ENCODE results near the gene TUBB6.

TUBB6 gene

GRCh38 chr18:12291690-12292089, 16.4 kb upstream of the TUBB6 start:
- no peak for DNase-seq

DNA sequence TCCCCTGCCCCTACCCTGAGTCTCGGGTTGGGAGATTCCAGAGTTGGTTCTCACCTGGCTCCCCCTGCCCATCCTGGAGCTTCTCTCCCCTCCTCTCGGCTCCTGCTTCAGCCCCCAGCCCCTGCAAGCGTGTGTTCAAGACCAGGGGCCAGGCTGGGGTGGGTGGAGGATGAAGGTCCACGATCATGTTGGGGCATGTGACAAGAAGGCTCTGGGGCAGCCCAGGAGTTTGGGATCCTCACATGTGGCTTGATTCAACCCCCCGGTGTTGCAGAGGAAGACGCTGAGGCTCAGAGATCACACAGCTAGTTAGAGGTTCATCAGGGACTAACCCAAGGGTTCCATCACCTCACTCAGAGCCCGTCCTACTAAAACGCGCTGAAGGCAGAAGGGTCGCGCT, 14.2 kb upstream of the TUBB6 start:
- DNase-seq, result no peak

- DNase-seq, result no peak
These were observed 12.5 kb upstream of the TUBB6 start for GRCh38 chr18:12295389-12296086.

DNA sequence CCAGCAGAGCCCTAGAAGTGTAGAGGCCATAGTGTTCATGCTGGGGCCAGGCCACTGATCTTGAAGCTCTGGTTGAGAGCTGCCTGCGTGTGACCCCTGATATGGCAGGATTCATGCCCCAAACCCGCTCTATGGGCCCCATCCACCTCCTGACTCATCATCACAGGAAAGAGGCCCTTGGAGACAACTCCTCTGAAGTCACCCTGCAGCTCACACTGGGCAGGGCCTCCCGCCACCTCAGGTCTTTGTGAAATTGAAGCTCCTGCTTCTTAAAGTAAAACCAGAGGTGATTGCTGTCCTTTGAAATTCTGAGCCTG, 12.0 kb upstream of the TUBB6 start:
- DNase-seq, result no peak

- no peak for DNase-seq
These were observed 11.6 kb upstream of the TUBB6 start for GRCh38 chr18:12296457-12296856.

- no peak for DNase-seq
These were observed 8.2 kb upstream of the TUBB6 start for GRCh38 chr18:12299862-12300261.

- no peak for DNase-seq
These were observed 6.6 kb upstream of the TUBB6 start for GRCh38 chr18:12301263-12302005.

GRCh38 chr18:12302391-12303147, 5.5 kb upstream of the TUBB6 start:
- DNase-seq, result no peak

- no peak for DNase-seq
These were observed 3.5 kb upstream of the TUBB6 start for GRCh38 chr18:12304351-12305210.

- DNase-seq, result no peak
These were observed 2.8 kb upstream of the TUBB6 start for GRCh38 chr18:12305211-12305610.

DNA sequence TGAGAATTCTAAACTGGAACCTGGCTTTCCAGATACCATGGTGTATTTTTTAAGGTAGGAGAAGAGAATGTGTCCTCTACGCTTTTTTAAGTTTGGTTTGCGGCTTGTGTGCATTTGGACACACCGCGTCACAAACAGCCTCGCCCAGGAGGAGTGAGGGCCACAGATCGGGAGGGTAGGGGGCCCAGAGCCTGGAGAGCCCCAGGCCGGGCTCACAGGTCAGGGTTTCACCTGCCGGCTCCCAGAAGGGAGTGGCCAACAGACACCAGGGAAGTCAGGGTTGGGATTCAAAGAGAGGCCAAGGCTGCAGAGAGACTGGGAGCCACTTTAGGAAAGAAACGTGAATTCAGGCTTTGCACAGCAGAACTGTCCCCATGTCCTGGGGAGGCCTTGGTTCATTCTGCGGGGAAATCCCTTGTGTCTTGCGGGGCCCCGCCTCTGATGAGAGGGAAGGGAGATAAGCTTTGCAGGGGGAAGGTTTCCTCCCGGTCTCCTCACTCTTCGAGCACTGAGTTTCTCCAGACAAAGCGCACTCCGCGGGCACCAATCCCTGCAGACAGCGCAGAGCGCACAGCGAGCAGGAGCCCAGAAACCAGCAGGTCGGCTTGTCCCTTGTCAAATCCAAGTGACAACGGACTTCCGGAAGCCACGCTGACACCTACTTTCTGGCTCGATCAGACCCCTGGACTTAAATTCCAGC, 2.0 kb upstream of the TUBB6 start:
- DNase-seq, result no peak

- DNase-seq, result no peak
These were observed 1.0 kb upstream of the TUBB6 start for GRCh38 chr18:12306752-12307700.

GRCh38 chr18:12308386-12309100, 502 bp downstream of the TUBB6 start:
- DNase-seq, result no peak

- DNase-seq, result no peak
These were observed 1.7 kb downstream of the TUBB6 start for GRCh38 chr18:12309683-12310198.

DNA sequence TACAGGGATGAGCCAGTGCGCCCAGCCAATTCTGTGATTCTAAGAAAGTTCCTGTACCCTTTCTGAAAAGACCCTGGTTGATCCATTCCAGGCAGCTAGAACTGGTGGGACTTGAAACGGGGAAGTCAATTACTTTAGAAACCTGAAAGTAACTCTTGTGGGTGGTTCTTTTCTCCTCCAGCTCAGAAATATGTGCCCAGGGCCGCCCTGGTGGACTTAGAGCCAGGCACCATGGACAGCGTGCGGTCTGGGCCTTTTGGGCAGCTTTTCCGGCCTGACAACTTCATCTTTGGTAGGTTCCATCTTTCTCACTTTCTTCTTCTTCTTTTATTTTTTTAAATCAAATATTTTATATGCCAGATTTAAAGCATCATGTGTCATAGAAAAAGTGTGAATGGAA, 2.7 kb downstream of the TUBB6 start:
- DNase-seq, result no peak

DNA sequence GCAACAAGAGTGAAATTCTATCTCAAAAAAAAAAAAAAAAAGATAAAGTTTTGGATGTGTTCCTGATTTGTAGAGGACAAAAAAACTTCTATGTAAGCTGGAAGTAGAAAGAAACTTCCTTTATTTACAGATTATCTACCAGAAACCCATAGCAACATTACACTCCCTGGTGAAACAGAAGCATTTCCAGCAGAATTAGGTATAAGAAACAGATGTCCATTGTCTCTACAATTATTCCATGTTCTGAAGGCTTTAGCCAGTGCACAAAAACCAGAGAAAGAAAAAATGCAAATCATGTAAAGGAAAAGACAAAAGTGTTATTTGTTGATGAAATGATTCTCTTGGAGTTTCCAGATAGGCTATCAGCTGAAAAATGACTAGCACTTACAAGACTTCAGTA, 4.9 kb downstream of the TUBB6 start:
- no peak for DNase-seq

DNA sequence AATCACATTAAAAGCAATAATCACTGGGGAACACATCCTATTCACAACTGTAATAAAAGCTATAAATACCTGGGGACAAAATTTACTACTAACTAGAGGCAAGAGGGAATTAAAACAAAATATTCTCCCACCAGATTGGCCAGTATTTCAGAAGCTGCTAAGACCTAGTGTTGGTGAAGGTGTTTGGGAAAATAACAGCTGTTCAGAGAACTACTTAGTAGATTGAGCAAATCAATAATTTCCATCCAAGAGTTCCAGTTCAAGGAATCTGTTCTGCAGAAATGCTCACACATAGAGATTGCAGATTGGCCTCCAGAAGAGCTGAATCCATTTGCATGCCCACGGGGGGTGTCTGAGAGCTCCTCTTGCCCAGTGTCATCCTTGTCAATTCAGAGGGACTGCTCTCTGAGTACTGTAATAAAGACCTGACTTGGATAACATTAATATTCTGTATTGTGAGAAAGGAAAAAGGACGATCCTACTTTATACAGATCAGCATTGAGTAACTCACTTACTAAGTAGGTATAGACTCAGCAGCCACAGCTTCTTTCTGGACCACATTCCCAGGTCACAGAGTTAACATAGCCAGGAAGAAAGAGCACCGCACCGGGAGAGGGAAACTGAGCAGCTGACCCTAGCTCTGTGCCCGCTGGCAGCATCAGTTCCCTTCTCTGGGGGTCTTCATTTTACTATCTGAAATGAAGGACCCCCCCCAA, 5.6 kb downstream of the TUBB6 start:
- DNase-seq, result no peak

GRCh38 chr18:12314591-12315305, 6.7 kb downstream of the TUBB6 start:
- DNase-seq, result no peak

DNA sequence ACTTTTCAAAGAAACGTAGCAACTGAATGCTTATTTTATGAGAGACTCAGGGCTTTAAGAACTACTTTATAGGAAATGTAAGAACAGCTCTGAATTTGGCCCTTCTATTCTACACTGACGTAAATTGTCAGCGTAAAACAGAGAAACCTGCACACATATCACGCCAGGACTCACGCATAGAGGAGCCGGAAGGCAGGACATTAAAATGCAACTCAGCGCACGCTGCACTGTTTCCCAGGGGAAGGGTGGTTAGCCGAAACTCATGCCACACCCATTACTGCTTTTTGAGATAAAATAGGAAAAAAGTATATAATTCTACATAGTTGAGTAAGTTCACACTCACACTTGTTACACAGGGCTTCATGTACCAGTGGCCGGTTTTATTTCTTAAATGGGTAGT, 7.4 kb downstream of the TUBB6 start:
- DNase-seq, result no peak
